Muscle of leg (tissue), 11 donors: ENCODE measurements around the gene QSOX1. TPM values are rescaled to one million over a fixed set of nuclear protein-coding genes. Genes with fewer than 3 reads are reported as not detected.

ENCODE experiments used
- DNase-seq: peaks from one replicate; pipeline ENCODE4 v3.0.0; 2013
- H3K27ac ChIP-seq: one replicate; pipeline ENCODE4 v1.5.1; 2013; ENCODE audit warnings: mild to moderate bottlenecking, low read length, control low read depth
- H3K27me3 ChIP-seq: one replicate; pipeline ENCODE4 v1.6.1; 2013; ENCODE audit warnings: low read length; ENCODE audit not compliant: control insufficient read depth, insufficient read depth
- H3K36me3 ChIP-seq: one replicate; pipeline ENCODE4 v1.6.1; 2013; ENCODE audit warnings: low read length; ENCODE audit not compliant: control insufficient read depth, insufficient read depth
- H3K4me1 ChIP-seq: one replicate; pipeline ENCODE4 v1.6.1; 2013; ENCODE audit warnings: low read length; ENCODE audit not compliant: control insufficient read depth, insufficient read depth
- H3K4me3 ChIP-seq: one replicate; pipeline ENCODE4 v1.5.1; 2013; ENCODE audit warnings: low read length, control low read depth
- H3K9me3 ChIP-seq: replicated peaks from 2 replicates; pipeline ENCODE4 v1.6.1; 2013; ENCODE audit warnings: low read depth, low read length; ENCODE audit not compliant: control insufficient read depth
- WGBS: methylation state at CpG from one replicate; pipeline ENCODE4 v1.1.5; 2013; ENCODE audit warnings: missing lambda C conversion rate; ENCODE audit not compliant: insufficient coverage; 5-methylcytosine and 5-hydroxymethylcytosine counted together
- polyA plus RNA-seq, 8 donors: library from polyadenylated mRNA; unstranded; fragments of 120-200 nt; gene quantifications; one replicate each; pipeline versions ENCODE4 v1.2.1 to v1.2.3, GENCODE V29; 2013; ENCODE audit warnings: inconsistent platforms in 1 of 8, low replicate concordance in 1 of 8; ENCODE audit not compliant: insufficient read length in 8 of 8, insufficient read depth in 1 of 8
- total RNA-seq: library from RNA; stranded (reverse); fragments of 120-200 nt; gene quantifications from one replicate; pipeline ENCODE4 v1.2.4, GENCODE V29; 2013

The QSOX1 gene
- total and polyA plus RNA-seq, 9 donors = 16.0 to 43.5 (median 33.1) TPM

DNA sequence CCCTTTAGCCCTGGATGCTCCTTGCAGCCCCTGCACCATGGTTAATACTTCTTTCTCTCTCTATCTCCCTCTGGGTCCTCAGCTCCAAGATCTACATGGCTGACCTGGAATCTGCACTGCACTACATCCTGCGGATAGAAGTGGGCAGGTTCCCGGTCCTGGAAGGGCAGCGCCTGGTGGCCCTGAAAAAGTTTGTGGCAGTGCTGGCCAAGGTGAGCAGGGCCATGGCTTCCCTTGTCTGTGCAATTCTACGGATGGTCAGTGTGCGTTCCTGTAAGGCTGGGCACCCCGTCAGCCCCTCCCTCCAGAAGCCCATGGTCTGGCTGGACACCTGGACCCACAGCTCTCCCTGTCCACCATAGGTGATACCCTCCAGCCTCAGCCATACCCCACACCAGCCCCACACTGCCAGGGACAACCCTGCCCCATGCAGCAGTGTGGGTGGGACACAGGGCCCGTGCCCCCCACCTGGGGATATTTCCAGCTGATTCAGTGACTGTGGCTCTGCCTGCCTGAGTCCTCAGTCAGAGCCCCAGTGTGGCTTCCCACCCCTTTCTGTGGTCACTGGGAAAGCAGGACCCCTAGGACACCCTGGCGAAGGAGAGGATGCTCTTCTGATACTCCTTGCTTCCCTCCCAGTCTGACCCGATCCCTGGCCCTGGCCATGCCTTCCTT is 31.4 kb downstream of the QSOX1 start:
- no peak for DNase-seq
- Histone ChIP-seq H3K4me1 (peaks cover 8% of the 10 kb centered on the region), H3K4me3 (no peak overlapping the region), H3K27ac (no peak overlapping the region), H3K27me3 (no peaks in the 10 kb centered on the region), H3K36me3 (peaks cover 40% of the 10 kb centered on the region), H3K9me3 (no peaks in the 10 kb centered on the region)
- WGBS = 91% methylated on average over 7 of the region's 9 CpGs

GRCh38 chr1:180186831-180187230 is 32.2 kb downstream of the QSOX1 start:
- 62% methylated on average over 7 of the region's 8 CpGs for WGBS
- DNase-seq = no peak

GRCh38 chr1:180187626-180188025 is 33.0 kb downstream of the QSOX1 start:
- Histone ChIP-seq H3K36me3 (peaks cover 40% of the 10 kb centered on the region), H3K9me3 (no peaks in the 10 kb centered on the region), H3K4me3 (no peak overlapping the region), H3K4me1 (peaks cover 8% of the 10 kb centered on the region), H3K27ac (no peak overlapping the region), H3K27me3 (no peaks in the 10 kb centered on the region)
- WGBS = 71% methylated on average over 4 of the region's 5 CpGs
- DNase-seq = no peak

More at GRCh38 chr1:180186831-180187230, 32.2 kb downstream of the QSOX1 start:
- no peak overlapping the region for H3K4me3 ChIP-seq
- H3K27me3 ChIP-seq = no peaks in the 10 kb centered on the region
- H3K4me1 ChIP-seq = peaks cover 8% of the 10 kb centered on the region
- no peak overlapping the region for H3K27ac ChIP-seq
- H3K9me3 ChIP-seq = no peaks in the 10 kb centered on the region
- H3K36me3 ChIP-seq = peaks cover 43% of the 10 kb centered on the region

- Histone ChIP-seq H3K36me3 (peaks cover 40% of the 10 kb centered on the region), H3K27ac (no peak overlapping the region), H3K4me3 (no peak overlapping the region), H3K27me3 (no peaks in the 10 kb centered on the region), H3K9me3 (no peaks in the 10 kb centered on the region), H3K4me1 (peaks cover 8% of the 10 kb centered on the region)
- WGBS = 39% methylated on average over 5 of the region's 8 CpGs
- peak; percentile 71 for DNase-seq
Observed at GRCh38 chr1:180188091-180188506, 33.4 kb downstream of the QSOX1 start.

DNA sequence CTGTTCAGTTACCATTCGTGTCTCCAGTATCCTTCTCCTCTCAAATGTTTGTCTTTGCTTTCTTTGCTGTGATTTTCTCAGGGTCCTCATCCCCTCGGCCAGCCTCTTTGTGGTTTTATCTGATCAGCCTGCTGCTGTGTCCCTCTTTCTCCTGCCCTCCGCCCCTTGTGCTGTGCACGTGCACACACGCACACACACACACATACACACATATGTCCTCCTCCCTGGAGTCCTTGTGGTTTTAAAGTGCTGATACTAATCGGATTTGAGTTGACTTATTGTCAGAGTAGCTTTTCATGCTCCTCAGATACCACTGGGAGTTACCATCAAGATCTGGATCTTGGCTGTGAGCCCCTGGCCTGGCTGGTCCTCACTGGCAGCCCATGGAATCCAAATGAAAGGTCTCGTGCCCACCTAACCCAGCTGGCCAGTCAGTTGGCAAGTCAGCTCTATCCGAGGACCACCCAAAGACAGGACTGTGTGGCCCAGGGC is 34.1 kb downstream of the QSOX1 start:
- H3K4me1 ChIP-seq = peaks cover 8% of the 10 kb centered on the region
- H3K27me3 ChIP-seq = no peaks in the 10 kb centered on the region
- no peak overlapping the region for H3K27ac ChIP-seq
- 59% methylated on average over 7 of the region's 8 CpGs for WGBS
- no peak for DNase-seq
- H3K4me3 ChIP-seq = no peak overlapping the region
- no peaks in the 10 kb centered on the region for H3K9me3 ChIP-seq
- peaks cover 38% of the 10 kb centered on the region for H3K36me3 ChIP-seq

- Histone ChIP-seq H3K9me3 (no peaks in the 10 kb centered on the region), H3K36me3 (peaks cover 25% of the 10 kb centered on the region), H3K4me3 (no peak overlapping the region), H3K27me3 (no peaks in the 10 kb centered on the region), H3K4me1 (peaks cover 12% of the 10 kb centered on the region), H3K27ac (no peak overlapping the region)
- no peak for DNase-seq
- 78% methylated on average over 4 of the region's 5 CpGs for WGBS
Observed at GRCh38 chr1:180190091-180190490, 35.4 kb downstream of the QSOX1 start.

DNA sequence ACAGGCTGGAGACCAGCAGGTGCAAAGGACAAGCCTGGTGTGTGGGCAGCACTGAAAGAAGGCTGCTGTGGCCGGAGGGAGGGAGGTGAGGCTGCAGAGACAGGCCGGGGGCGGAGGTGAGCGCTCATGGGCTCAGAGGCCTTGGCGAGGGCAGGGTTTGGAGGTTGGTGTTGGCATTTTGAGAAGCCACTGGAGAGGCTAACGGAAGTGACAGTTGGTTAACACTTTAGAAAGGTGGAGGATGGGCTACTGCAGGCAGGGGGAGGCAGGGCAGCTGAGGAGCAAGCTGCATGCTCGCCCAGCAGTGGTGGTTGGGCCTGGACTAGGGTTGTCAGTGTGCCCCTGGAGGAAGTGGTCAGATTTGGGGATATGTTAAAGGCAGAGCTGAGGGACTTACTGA is 37.5 kb downstream of the QSOX1 start:
- H3K4me1 ChIP-seq = peaks cover 12% of the 10 kb centered on the region
- H3K9me3 ChIP-seq = no peaks in the 10 kb centered on the region
- H3K27me3 ChIP-seq = no peaks in the 10 kb centered on the region
- no peak for DNase-seq
- H3K27ac ChIP-seq = no peak overlapping the region
- no peak overlapping the region for H3K4me3 ChIP-seq
- 86% methylated on average over 7 of the region's 7 CpGs for WGBS
- peaks cover 24% of the 10 kb centered on the region for H3K36me3 ChIP-seq

DNA sequence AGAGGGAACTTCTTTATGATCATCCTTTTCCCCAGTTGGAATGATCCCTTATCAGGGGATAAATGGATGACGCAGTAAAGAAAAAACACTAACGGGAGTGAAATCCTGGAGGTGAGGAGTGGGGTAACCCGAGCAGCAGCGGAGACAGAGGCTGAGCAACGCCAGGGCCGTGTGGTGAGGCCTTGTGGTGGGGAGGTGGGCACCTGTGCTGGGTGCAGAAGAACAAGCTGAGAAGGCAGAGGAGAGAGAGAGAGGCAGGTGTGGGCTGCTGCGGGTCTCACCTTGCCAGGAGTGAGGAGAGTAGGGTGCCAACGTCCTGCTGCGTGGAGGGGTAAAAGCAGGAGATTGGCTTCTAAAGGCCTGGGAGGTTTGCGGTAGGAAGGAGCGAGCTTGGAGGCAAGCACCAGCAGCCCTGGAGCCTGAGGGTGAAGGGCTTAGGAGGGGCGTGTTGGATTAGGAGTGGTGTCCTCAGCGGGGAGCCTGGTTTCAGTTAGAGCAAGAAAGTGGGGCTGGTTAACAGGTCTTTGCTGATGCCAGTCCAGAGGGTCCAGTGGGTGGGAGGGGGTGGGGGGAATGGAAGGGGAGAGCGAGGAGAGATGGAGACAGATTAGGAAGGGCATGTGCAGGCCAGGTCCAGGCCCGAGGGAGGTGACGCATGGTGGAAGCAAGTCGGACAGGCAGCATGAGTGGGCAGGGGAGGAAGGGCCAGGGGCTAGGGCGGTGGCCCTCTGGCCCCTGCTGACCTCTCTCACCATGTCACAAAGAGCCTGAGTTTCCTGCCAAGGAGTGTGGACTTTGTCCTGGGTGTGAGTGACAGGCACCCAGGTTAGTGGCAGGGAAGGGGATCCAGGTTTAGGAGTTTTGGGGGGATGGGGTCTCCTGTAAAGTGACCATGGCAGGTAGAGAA is 38.7 kb downstream of the QSOX1 start:
- Histone ChIP-seq H3K27ac (no peak overlapping the region), H3K9me3 (no peaks in the 10 kb centered on the region), H3K4me1 (peaks cover 12% of the 10 kb centered on the region), H3K4me3 (no peak overlapping the region), H3K36me3 (peaks cover 22% of the 10 kb centered on the region), H3K27me3 (no peaks in the 10 kb centered on the region)
- no peak for DNase-seq
- 87% methylated on average over 16 of the region's 18 CpGs for WGBS

- no peak overlapping the region for H3K27ac ChIP-seq
- H3K4me3 ChIP-seq = no peak overlapping the region
- H3K27me3 ChIP-seq = no peaks in the 10 kb centered on the region
- H3K9me3 ChIP-seq = no peaks in the 10 kb centered on the region
- 93% methylated on average over 14 of the region's 14 CpGs for WGBS
- no peak for DNase-seq
- peaks cover 8% of the 10 kb centered on the region for H3K4me1 ChIP-seq
- H3K36me3 ChIP-seq = peaks cover 22% of the 10 kb centered on the region
Observed at GRCh38 chr1:180194048-180194425, 39.4 kb downstream of the QSOX1 start.

DNA sequence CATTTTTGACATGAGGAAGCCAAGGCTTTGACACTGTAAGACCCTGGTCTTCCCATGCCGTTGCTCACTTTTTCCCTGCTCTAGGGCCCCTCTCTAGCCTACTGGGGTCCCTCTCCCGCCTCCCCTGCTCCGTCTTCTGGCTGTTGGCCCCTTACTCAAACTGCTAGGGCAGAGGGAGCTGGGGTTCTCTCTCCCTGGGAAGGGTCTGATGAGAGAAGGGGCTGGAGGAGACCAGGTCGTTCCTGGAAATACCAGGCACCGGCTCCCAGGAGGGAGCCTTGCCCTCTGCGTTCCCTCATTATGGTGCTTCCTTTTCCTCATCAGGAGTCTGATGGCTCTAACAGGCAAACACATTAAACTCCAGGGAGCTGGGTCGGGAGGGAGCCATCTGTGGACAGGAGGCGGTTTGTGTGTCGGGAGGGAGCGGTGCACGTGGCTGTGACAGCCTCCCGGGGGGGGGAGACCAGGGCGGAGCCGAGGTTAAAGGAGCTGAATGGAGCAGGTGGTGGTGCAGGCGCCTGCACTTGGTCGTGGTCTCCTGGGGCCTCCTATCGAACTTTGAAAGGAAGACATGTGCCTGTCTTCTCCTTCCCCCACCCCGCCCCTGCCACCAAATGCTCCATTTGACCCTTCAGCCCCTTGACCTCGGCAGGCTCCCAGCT is 40.0 kb downstream of the QSOX1 start:
- Histone ChIP-seq H3K9me3 (no peaks in the 10 kb centered on the region), H3K27me3 (no peaks in the 10 kb centered on the region), H3K27ac (no peak overlapping the region), H3K4me3 (no peak overlapping the region), H3K4me1 (peaks cover 6% of the 10 kb centered on the region), H3K36me3 (peaks cover 22% of the 10 kb centered on the region)
- DNase-seq = no peak
- WGBS = 42% methylated on average over 12 of the region's 19 CpGs
